ENCODE measurements around the gene TMEM134. TPM values are rescaled to one million over a fixed set of nuclear protein-coding genes. Genes with fewer than 3 reads are reported as not detected.

TMEM134 gene
- total RNA-seq, 4 donors from 2014 or later, result 80.0 to 126 (median 86.1) TPM

DNA sequence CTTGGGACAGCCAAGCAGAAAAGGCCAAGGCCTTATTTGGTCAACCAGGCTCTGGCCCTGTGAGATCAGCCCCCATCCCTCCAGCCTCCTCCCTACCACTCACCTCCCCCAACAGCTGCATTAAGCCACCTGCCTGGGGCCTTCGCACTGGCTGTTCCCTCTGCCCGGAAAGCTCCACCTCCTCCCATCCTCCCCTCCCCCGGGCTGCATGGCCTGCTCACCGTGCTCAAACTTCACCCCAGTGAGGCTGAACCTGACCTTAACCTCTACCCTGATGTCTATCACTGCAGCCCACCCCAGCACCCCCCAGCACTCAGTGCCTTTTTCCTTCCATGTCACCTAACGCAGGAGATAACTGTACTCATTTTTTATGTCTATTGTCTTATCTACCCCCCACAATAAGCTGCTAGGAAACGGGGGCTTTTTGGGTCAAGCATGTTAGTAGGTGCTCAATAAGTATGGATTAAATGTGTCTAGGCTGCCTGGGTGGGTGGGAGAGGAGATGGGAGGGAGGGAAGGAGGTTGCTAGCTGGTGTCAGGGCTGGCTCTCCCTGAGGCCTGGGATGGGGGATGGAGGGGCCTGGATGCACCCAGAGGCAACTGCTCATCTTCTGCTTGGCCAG, 32.5 kb downstream of the TMEM134 start:
- peak in 2 of 3 donors; percentile 87 to 89 for DNase-seq
- no peaks in the 10 kb centered on the region for H3K9me3 ChIP-seq
- H3K4me1 ChIP-seq, result peaks cover 0 to 58% (median 28%) of the 10 kb centered on the region in 4 donors
- peak overlapping the region; percentile 49 to 81 (median 64) for H3K4me3 ChIP-seq
- no peaks in the 10 kb centered on the region for H3K27me3 ChIP-seq
- H3K27ac ChIP-seq, result peak overlapping the region; percentile 83 to 99 (median 88)
- TF ChIP-seq, protein P1, sequence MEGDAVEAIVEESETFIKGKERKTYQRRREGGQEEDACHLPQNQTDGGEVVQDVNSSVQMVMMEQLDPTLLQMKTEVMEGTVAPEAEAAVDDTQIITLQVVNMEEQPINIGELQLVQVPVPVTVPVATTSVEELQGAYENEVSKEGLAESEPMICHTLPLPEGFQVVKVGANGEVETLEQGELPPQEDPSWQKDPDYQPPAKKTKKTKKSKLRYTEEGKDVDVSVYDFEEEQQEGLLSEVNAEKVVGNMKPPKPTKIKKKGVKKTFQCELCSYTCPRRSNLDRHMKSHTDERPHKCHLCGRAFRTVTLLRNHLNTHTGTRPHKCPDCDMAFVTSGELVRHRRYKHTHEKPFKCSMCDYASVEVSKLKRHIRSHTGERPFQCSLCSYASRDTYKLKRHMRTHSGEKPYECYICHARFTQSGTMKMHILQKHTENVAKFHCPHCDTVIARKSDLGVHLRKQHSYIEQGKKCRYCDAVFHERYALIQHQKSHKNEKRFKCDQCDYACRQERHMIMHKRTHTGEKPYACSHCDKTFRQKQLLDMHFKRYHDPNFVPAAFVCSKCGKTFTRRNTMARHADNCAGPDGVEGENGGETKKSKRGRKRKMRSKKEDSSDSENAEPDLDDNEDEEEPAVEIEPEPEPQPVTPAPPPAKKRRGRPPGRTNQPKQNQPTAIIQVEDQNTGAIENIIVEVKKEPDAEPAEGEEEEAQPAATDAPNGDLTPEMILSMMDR (IDR thresholded peaks at IDR 0.05), result no peak
- no peak for TF ChIP-seq POLR2A (IDR thresholded peaks at IDR 0.05)
- peaks cover 0 to 92% (median 0%) of the 10 kb centered on the region in 3 donors for H3K36me3 ChIP-seq

GRCh38 chr11:67435727-67436458, 33.2 kb downstream of the TMEM134 start:
- H3K36me3 ChIP-seq, result peaks cover 0 to 90% (median 0%) of the 10 kb centered on the region in 3 donors
- peak overlapping the region; percentile 4 to 81 (median 62) for H3K4me3 ChIP-seq
- no peaks in the 10 kb centered on the region for H3K9me3 ChIP-seq
- no peaks in the 10 kb centered on the region for H3K27me3 ChIP-seq
- H3K27ac ChIP-seq, result peak overlapping the region; percentile 16 to 99 (median 62)
- no peak for TF ChIP-seq POLR2A (IDR thresholded peaks at IDR 0.05)
- TF ChIP-seq, protein P1 (IDR thresholded peaks at IDR 0.05), result no peak
- no peak for DNase-seq
- H3K4me1 ChIP-seq, result peaks cover 0 to 53% (median 24%) of the 10 kb centered on the region in 4 donors

DNA sequence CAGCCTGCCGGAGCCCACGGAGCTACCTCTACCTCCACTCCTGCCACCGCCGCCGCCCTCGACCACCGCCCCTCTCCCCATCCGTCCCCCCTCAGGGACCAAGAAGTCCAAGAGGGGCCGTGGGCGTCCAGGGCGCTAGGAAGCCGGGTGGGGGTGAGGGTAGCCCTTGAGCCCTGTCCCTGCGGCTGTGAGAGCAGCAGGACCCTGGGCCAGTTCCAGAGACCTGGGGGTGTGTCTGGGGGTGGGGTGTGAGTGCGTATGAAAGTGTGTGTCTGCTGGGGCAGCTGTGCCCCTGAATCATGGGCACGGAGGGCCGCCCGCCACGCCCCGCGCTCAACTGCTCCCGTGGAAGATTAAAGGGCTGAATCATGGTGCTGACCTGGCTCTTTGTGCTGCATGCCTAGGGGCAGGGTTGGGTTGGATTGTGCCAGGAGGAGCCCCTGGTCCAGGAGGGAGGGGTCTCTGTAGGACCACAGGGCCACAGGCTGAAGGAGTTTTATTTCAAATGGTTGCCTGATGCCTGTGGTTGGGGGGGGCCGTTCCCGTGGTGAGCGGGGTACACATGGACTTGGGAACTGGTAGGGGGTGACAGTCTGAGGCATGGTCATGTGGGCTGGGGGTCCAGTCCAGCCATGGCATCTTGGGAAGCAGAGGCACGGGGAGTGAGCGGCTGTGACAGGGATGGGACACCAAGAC, 33.9 kb downstream of the TMEM134 start:
- DNase-seq, result no peak
- no peaks in the 10 kb centered on the region for H3K27me3 ChIP-seq
- H3K4me1 ChIP-seq, result peaks cover 0 to 45% (median 21%) of the 10 kb centered on the region in 4 donors
- H3K4me3 ChIP-seq, result peak overlapping the region in 1 of 4 donors; percentile 81
- H3K36me3 ChIP-seq, result peaks cover 0 to 82% (median 0%) of the 10 kb centered on the region in 3 donors
- TF ChIP-seq, protein P1 (IDR thresholded peaks at IDR 0.05), result no peak
- no peak for TF ChIP-seq POLR2A (IDR thresholded peaks at IDR 0.05)
- H3K9me3 ChIP-seq, result no peaks in the 10 kb centered on the region
- peak overlapping the region in 3 of 4 donors; percentile 40 to 99 (median 83) for H3K27ac ChIP-seq

DNA sequence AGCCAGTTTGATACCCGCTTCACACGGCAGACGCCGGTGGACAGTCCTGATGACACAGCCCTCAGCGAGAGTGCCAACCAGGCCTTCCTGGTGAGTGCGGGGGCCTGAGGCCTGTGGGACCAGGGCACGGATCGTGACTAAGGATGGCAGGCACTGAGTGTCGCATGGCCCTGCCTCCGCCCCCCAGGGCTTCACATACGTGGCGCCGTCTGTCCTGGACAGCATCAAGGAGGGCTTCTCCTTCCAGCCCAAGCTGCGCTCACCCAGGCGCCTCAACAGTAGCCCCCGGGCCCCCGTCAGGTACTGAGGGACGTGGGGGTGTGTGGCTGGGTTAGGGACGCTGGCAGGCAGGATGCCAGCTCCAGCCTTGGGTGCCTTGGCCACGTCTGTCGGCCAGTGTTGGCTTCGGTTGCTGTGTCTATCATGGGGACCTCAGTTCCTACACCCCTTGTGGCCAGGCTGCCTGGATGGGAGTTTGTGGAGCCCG, 34.6 kb downstream of the TMEM134 start:
- Histone ChIP-seq H3K36me3 (peaks cover 0 to 79% (median 0%) of the 10 kb centered on the region in 3 donors), H3K27ac (peak overlapping the region in 2 of 4 donors; percentile 40 to 99)

More for the DNA sequence above, 34.6 kb downstream of the TMEM134 start:
- Histone ChIP-seq H3K9me3 (no peaks in the 10 kb centered on the region), H3K4me1 (peaks cover 0 to 41% (median 18%) of the 10 kb centered on the region in 4 donors), H3K27me3 (no peaks in the 10 kb centered on the region), H3K4me3 (peak overlapping the region in 1 of 4 donors; percentile 81)
- DNase-seq, result no peak
- TF ChIP-seq, protein P1 (IDR thresholded peaks at IDR 0.05), result no peak
- TF ChIP-seq POLR2A (IDR thresholded peaks at IDR 0.05), result no peak

Measured in Peyer's patch (tissue), 4 donors.